Renal pelvis (tissue), 4 donors: ENCODE results near the gene TBX21. TPM values are rescaled to one million over a fixed set of nuclear protein-coding genes. Genes with fewer than 3 reads are reported as not detected.

Experiments
- DNase-seq: peaks from one replicate; pipeline ENCODE4 v3.0.0-alpha.2; 2013
- polyA plus RNA-seq, 3 donors: library from polyadenylated mRNA; unstranded; fragments of 120-200 nt; gene quantifications; one replicate each; pipeline ENCODE4 v1.2.1, GENCODE V29; 2013; ENCODE audit not compliant: insufficient read length in 3 of 3

The TBX21 gene
- polyA plus RNA-seq, 3 donors, result 0.09 to 0.18 (median 0.10) TPM

GRCh38 chr17:47711366-47712099, 21.5 kb upstream of the TBX21 start:
- no peak for DNase-seq

GRCh38 chr17:47712330-47713023, 20.6 kb upstream of the TBX21 start:
- no peak for DNase-seq

GRCh38 chr17:47713980-47714700, 18.9 kb upstream of the TBX21 start:
- DNase-seq, result no peak

- DNase-seq, result no peak
These were observed 18.2 kb upstream of the TBX21 start for GRCh38 chr17:47714773-47715396.

GRCh38 chr17:47715669-47716325, 17.2 kb upstream of the TBX21 start:
- no peak for DNase-seq

GRCh38 chr17:47716375-47716774, 16.7 kb upstream of the TBX21 start:
- DNase-seq, result no peak

GRCh38 chr17:47717261-47717697, 15.8 kb upstream of the TBX21 start:
- no peak for DNase-seq

GRCh38 chr17:47717979-47718621, 14.9 kb upstream of the TBX21 start:
- no peak for DNase-seq

- no peak for DNase-seq
These were observed 14.2 kb upstream of the TBX21 start for GRCh38 chr17:47718634-47719405.

- no peak for DNase-seq
These were observed 13.5 kb upstream of the TBX21 start for GRCh38 chr17:47719411-47720152.

GRCh38 chr17:47720196-47720595, 12.8 kb upstream of the TBX21 start:
- no peak for DNase-seq

GRCh38 chr17:47720754-47721533, 12.1 kb upstream of the TBX21 start:
- DNase-seq, result no peak

GRCh38 chr17:47721725-47722124, 11.3 kb upstream of the TBX21 start:
- no peak for DNase-seq

GRCh38 chr17:47724705-47725104, 8.3 kb upstream of the TBX21 start:
- DNase-seq, result no peak

- no peak for DNase-seq
These were observed 7.5 kb upstream of the TBX21 start for GRCh38 chr17:47725446-47726111.

GRCh38 chr17:47726796-47727703, 6.0 kb upstream of the TBX21 start:
- no peak for DNase-seq

GRCh38 chr17:47727704-47728036, 5.4 kb upstream of the TBX21 start:
- DNase-seq, result no peak
